HepG2 (cell line): ENCODE results near the gene CELF2. TPM values are rescaled to one million over a fixed set of nuclear protein-coding genes. Genes with fewer than 3 reads are reported as not detected.

ENCODE experiments used
- ATAC-seq: fragments of 200-7000 bp; cut with Tn5 transposase; 3 replicates; pipeline ENCODE4 v1.9.1; 2020; ENCODE audit warnings: mild to moderate bottlenecking, moderate library complexity
- BruUV-seq: library from RNA; stranded (reverse); fragments of 400-500 nt; replicated peaks from 2 replicates; lab custom pipeline; 2021; lab: Mats Ljungman, UMichigan
- CTCF ChIA-PET: fragments of 300-600 bp; formaldehyde crosslinking; extraction: SDS; loops from one replicate; lab custom pipeline; 2021; ENCODE audit warnings: low total read pairs, inconsistent platforms, low intra/inter-chr PET ratio; lab: Yijun Ruan, JAX
- POLR2A ChIA-PET: fragments of 350-600 bp; sonication (Branson Sonifier 250); formaldehyde crosslinking; loops from one replicate; lab custom pipeline; 2020; ENCODE audit warnings: antibody characterized with exemption, inconsistent platforms; lab: Yijun Ruan, JAX
- DNase-seq: peaks from one replicate; pipeline ENCODE4 v3.0.0-alpha.2; 2015; ENCODE audit warnings: low spot score
- FAIRE-seq: peaks from 3 replicates; lab custom pipeline; 2011; peaks lifted over from hg19 to GRCh38; lab: Jason Lieb, UNC
- H2AFZ ChIP-seq: one replicate; pipeline ENCODE4 v1.6.1; 2011; ENCODE audit warnings: low read length, inconsistent platforms
- H3K27ac ChIP-seq: fragments of 300-600 bp; 3 replicates; pipeline ENCODE4 v1.8.0; 2011; ENCODE audit warnings: mixed run types, mild to moderate bottlenecking, mixed read lengths, low read length, inconsistent platforms; ENCODE audit not compliant: insufficient read depth; ENCODE audit errors: extremely low read length
- H3K27me3 ChIP-seq, 2 experiments: fragments of 200-600 bp in 1 of 2; 2 replicates in 1 of 2; 3 replicates in 1 of 2; pipeline versions ENCODE4 v1.6.0 to v1.8.0; 2011; ENCODE audit warnings: low read length in 2 of 2, mild to moderate bottlenecking in 2 of 2, moderate library complexity in 2 of 2, inconsistent platforms in 1 of 2; ENCODE audit not compliant: insufficient read depth in 2 of 2, control insufficient read depth in 1 of 2
- H3K36me3 ChIP-seq, 2 experiments: fragments of 200-600 bp in 1 of 2; replicated peaks in 1 of 2; 2 replicates in 1 of 2; 3 replicates in 1 of 2; pipeline versions ENCODE4 v1.5.1 to v1.8.0; 2011; ENCODE audit warnings: low read length in 2 of 2, inconsistent platforms in 1 of 2; ENCODE audit not compliant: insufficient read depth in 2 of 2, control insufficient read depth in 1 of 2
- H3K4me1 ChIP-seq: 2 replicates; pipeline ENCODE4 v1.5.1; 2012; ENCODE audit warnings: low read length, inconsistent platforms; ENCODE audit not compliant: insufficient read depth
- H3K4me2 ChIP-seq: 2 replicates; pipeline ENCODE4 v1.6.0; 2011; ENCODE audit warnings: low read depth, low read length, inconsistent platforms
- H3K4me3 ChIP-seq, 3 experiments: fragments of 200-600 bp in 1 of 3; sonication (generic), shearing (Covaris generic) in 1 of 3; replicated peaks in 1 of 3; 2 replicates each; pipeline ENCODE4 v1.5.1; 2011 to 2016; ENCODE audit warnings: low read length in 3 of 3, inconsistent platforms in 2 of 3, low read depth in 2 of 3, mild to moderate bottlenecking in 2 of 3, control low read depth in 1 of 3, mixed read lengths in 1 of 3; ENCODE audit not compliant: insufficient read depth in 1 of 3
- H3K79me2 ChIP-seq: one replicate; pipeline ENCODE4 v1.6.1; 2011; ENCODE audit warnings: low read length, inconsistent platforms; ENCODE audit not compliant: insufficient read depth
- H3K9ac ChIP-seq: 2 replicates; pipeline ENCODE4 v1.6.0; 2011; ENCODE audit warnings: mild to moderate bottlenecking, low read depth, low read length, inconsistent platforms; ENCODE audit not compliant: insufficient read depth
- H3K9me3 ChIP-seq: 2 replicates; pipeline ENCODE4 v1.5.1; 2012; ENCODE audit warnings: mild to moderate bottlenecking, low read length
- H4K20me1 ChIP-seq: 2 replicates; pipeline ENCODE4 v1.6.0; 2011; ENCODE audit warnings: inconsistent platforms, mild to moderate bottlenecking, low read length, moderate library complexity; ENCODE audit not compliant: insufficient read depth
- MEIS2 ChIP-seq: sonication (generic); formaldehyde crosslinking; IDR thresholded peaks from 2 replicates; pipeline ENCODE4 v1.9.0; 2021; ENCODE audit warnings: mild to moderate bottlenecking, missing genetic modification reagents
- RFXAP ChIP-seq: sonication (generic); formaldehyde crosslinking; IDR thresholded peaks from 2 replicates; pipeline ENCODE4 v1.4.0; 2020; ENCODE audit warnings: missing genetic modification reagents, borderline replicate concordance
- ZNF496 ChIP-seq: sonication (generic); formaldehyde crosslinking; IDR thresholded peaks from 2 replicates; pipeline ENCODE4 v1.8.1; 2023; ENCODE audit warnings: mild to moderate bottlenecking, moderate library complexity, missing genetic modification reagents; ENCODE audit not compliant: insufficient replicate concordance
- ZNF768 ChIP-seq: sonication (generic); formaldehyde crosslinking; IDR thresholded peaks from 2 replicates; pipeline ENCODE4 v1.4.0; 2020; ENCODE audit warnings: missing genetic modification reagents
- WGBS: methylation state at CpG from one replicate; pipeline ENCODE4 v1.1.6; 2017; ENCODE audit warnings: low lambda C conversion rate; 5-methylcytosine and 5-hydroxymethylcytosine counted together
- in situ Hi-C: cut with HindIII; loops from 2 replicates; pipeline ENCODE4 v1.10.0; 2017; ENCODE audit warnings: low pct_unique_long_range_greater_than_20kb; ENCODE audit not compliant: extremely low pct_ligation_motif_present
- intact Hi-C: fragments of 100-400 bp; cut with micrococcal nuclease; formaldehyde crosslinking; loops from one replicate; pipeline ENCODE4 v1.10.0; 2022; ENCODE audit not compliant: unreplicated experiment
- polyA plus RNA-seq, 8 experiments: library from polyadenylated mRNA; depleted of rRNA in 3 of 8; stranded (reverse) in 7 of 8; unstranded in 1 of 8; fragments of >200 nt; fragmentation: Illumina TruSeq in 4 of 8; extraction: Trizol in 4 of 8; gene quantifications; 2 replicates each; pipeline versions ENCODE4 v1.2.1 to v1.2.3, GENCODE V29; 2011 to 2016; ENCODE audit warnings: low read depth in 4 of 8, missing spikeins in 1 of 8, mixed read lengths in 1 of 8; ENCODE audit not compliant: insufficient read depth in 1 of 8
- total RNA-seq, 5 experiments: library from RNA; depleted of rRNA; stranded (reverse); fragments of >200 nt; fragmentation: Illumina TruSeq; extraction: Trizol; gene quantifications; 2 replicates each; pipeline ENCODE4 v1.2.3, GENCODE V29; 2016; ENCODE audit warnings: low read depth in 1 of 5
- TF ChIP-seq, protein P1 (sequence below): sonication (generic); formaldehyde crosslinking; IDR thresholded peaks from 2 replicates; pipeline ENCODE4 v1.4.0; 2020; ENCODE audit warnings: missing genetic modification reagents, mild to moderate bottlenecking, borderline replicate concordance
- TF ChIP-seq, protein P2 (sequence below): IDR thresholded peaks from 2 replicates; pipeline ENCODE4 v1.6.1; 2016; ENCODE audit warnings: mild to moderate bottlenecking
- TF ChIP-seq, protein P3 (sequence below), 2 experiments: sonication (generic) in 1 of 2; formaldehyde crosslinking in 1 of 2; IDR thresholded peaks; 2 replicates each; pipeline versions ENCODE4 v1.4.0 to v1.6.1; 2018 to 2020; ENCODE audit warnings: missing genetic modification reagents in 2 of 2, borderline replicate concordance in 1 of 2, low read depth in 1 of 2, mild to moderate bottlenecking in 1 of 2, missing biosample characterization in 1 of 2
- TF ChIP-seq, protein P4 (sequence below): sonication (generic); formaldehyde crosslinking; IDR thresholded peaks from 2 replicates; pipeline ENCODE4 v1.8.0; 2022; ENCODE audit warnings: mild to moderate bottlenecking, missing genetic modification reagents; ENCODE audit not compliant: insufficient replicate concordance
- TF ChIP-seq, protein P5 (sequence below): sonication (generic); formaldehyde crosslinking; IDR thresholded peaks from 2 replicates; pipeline ENCODE4 v1.5.1; 2020; ENCODE audit warnings: missing genetic modification reagents, mild to moderate bottlenecking, borderline replicate concordance

Gene CELF2
- total and polyA plus RNA-seq, 2 of the 13 experiments (the other 11 are each of a cell fraction or from before 2014, with no cell fraction given): not detected

DNA sequence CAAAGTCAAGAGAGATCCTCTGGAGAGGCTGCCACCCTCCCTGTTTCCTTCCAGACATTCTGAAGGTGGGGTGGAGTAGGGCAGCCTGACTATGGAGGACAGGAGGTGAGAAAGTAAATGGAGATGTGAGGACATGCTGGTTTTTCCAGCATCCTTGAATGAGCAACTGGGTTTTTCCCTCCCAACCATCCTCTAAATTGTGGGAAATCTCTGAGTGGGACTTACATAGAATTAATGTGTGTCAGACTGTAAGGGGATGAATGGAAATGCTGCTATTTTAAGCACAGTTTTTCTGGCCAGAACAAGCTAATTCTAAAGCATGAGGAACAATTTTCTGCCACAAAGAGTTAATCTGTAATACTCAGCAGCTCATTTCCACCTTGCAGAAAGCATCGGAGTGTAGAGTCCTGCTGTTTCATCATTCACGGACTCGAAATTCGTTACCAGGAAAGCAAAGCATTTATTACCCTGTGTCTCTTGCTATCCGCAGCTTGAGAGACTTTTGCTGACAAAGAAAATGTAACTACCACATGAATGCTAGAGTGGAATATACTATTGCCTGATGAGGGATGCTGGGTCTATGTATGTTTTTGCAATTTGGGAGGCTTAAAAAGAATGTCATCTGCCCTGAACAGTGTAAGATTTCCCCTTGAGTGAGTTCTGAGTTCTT is 213.0 kb downstream of the CELF2 start:
- Histone ChIP-seq H3K4me2 (no peak overlapping the region), H3K79me2 (no peaks in the 10 kb centered on the region), H3K27me3 (peaks cover 2 to 21% of the 10 kb centered on the region in 2 experiments; a peak in 2 of 5 replicates), H3K4me1 (no peaks in the 10 kb centered on the region), H2AFZ (no peak overlapping the region), H3K9ac (no peak overlapping the region), H3K4me3 (no peak overlapping the region), H4K20me1 (no peaks in the 10 kb centered on the region), H3K36me3 (no peaks in the 10 kb centered on the region), H3K9me3 (no peaks in the 10 kb centered on the region), H3K27ac (no peak overlapping the region)
- CTCF ChIA-PET: no interaction called here
- BruUV-seq: no TSS peak
- TF ChIP-seq, protein P1, sequence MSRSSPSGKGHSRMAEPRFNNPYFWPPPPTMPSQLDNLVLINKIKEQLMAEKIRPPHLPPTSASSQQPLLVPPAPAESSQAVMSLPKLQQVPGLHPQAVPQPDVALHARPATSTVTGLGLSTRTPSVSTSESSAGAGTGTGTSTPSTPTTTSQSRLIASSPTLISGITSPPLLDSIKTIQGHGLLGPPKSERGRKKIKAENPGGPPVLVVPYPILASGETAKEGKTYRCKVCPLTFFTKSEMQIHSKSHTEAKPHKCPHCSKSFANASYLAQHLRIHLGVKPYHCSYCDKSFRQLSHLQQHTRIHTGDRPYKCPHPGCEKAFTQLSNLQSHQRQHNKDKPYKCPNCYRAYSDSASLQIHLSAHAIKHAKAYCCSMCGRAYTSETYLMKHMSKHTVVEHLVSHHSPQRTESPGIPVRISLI (CRISPR knock-in tag): no peak
- TF ChIP-seq, protein P2, sequence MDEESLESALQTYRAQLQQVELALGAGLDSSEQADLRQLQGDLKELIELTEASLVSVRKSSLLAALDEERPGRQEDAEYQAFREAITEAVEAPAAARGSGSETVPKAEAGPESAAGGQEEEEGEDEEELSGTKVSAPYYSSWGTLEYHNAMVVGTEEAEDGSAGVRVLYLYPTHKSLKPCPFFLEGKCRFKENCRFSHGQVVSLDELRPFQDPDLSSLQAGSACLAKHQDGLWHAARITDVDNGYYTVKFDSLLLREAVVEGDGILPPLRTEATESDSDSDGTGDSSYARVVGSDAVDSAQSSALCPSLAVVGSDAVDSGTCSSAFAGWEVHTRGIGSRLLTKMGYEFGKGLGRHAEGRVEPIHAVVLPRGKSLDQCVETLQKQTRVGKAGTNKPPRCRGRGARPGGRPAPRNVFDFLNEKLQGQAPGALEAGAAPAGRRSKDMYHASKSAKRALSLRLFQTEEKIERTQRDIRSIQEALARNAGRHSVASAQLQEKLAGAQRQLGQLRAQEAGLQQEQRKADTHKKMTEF (CRISPR knock-in tag): no peak
- TF ChIP-seq RFXAP (CRISPR knock-in tag) (no peak), ZNF768 (no peak), MEIS2 (CRISPR knock-in tag) (no peak), ZNF496 (CRISPR knock-in tag) (no peak)
- TF ChIP-seq, protein P3, sequence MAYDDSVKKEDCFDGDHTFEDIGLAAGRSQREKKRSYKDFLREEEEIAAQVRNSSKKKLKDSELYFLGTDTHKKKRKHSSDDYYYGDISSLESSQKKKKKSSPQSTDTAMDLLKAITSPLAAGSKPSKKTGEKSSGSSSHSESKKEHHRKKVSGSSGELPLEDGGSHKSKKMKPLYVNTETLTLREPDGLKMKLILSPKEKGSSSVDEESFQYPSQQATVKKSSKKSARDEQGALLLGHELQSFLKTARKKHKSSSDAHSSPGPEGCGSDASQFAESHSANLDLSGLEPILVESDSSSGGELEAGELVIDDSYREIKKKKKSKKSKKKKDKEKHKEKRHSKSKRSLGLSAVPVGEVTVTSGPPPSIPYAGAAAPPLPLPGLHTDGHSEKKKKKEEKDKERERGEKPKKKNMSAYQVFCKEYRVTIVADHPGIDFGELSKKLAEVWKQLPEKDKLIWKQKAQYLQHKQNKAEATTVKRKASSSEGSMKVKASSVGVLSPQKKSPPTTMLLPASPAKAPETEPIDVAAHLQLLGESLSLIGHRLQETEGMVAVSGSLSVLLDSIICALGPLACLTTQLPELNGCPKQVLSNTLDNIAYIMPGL (CRISPR knock-in tag; IDR thresholded peaks at IDR 0.05; ENCODE audit: borderline replicate concordance in 1 of 2, low read depth in 1 of 2): no peak
- TF ChIP-seq, protein P4, sequence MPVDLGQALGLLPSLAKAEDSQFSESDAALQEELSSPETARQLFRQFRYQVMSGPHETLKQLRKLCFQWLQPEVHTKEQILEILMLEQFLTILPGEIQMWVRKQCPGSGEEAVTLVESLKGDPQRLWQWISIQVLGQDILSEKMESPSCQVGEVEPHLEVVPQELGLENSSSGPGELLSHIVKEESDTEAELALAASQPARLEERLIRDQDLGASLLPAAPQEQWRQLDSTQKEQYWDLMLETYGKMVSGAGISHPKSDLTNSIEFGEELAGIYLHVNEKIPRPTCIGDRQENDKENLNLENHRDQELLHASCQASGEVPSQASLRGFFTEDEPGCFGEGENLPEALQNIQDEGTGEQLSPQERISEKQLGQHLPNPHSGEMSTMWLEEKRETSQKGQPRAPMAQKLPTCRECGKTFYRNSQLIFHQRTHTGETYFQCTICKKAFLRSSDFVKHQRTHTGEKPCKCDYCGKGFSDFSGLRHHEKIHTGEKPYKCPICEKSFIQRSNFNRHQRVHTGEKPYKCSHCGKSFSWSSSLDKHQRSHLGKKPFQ (CRISPR knock-in tag): no peak
- TF ChIP-seq, protein P5, sequence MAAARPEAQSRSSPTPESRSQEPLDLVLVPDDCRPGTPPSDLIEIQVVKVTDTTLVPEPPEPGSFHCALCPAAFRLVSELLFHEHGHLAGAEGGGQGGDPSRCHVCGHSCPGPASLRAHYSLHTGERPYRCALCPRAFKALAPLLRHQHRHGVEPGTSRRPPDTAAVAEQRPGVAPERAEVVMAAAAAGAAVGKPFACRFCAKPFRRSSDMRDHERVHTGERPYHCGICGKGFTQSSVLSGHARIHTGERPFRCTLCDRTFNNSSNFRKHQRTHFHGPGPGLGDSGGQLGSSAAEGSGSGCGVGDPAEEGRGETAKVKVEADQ (CRISPR knock-in tag): no peak
- POLR2A ChIA-PET: no interaction called here
- intact Hi-C loops: no loop called here
- DNase-seq: no peak
- FAIRE-seq: no peak
- in situ Hi-C loops: no loop called here
- WGBS: 1% methylated on average over 5 of the region's 5 CpGs
- ATAC-seq: no peak
